HL-60 (cell line): Measurements from ENCODE around the gene GLUL.

Experiments
- CTCF ChIP-seq: IDR thresholded peaks from one replicate; pipeline ENCODE4 v1.5.1; 2011; ENCODE audit warnings: low read length, control low read depth, inconsistent platforms; ENCODE audit not compliant: insufficient read depth
- GABPA ChIP-seq: IDR thresholded peaks from 2 replicates; pipeline ENCODE4 v1.6.1; 2012; ENCODE audit warnings: low read depth
- POLR2AphosphoS5 ChIP-seq: IDR thresholded peaks from 2 replicates; pipeline ENCODE4 v1.6.1; 2012; ENCODE audit warnings: low read depth
- REST ChIP-seq: IDR thresholded peaks from 2 replicates; pipeline ENCODE4 v1.6.1; 2012; ENCODE audit warnings: low read depth; ENCODE audit not compliant: insufficient replicate concordance
- SPI1 ChIP-seq: IDR thresholded peaks from 2 replicates; pipeline ENCODE4 v1.6.1; 2012; ENCODE audit warnings: low read depth, mild to moderate bottlenecking, borderline replicate concordance

GRCh38 chr1:182386980-182387379 lies 4.6 kb downstream of the GLUL start:
- TF ChIP-seq SPI1 (no peak), REST (no peak), CTCF (no peak), POLR2AphosphoS5 (0 out of 2 replicates have a peak, but pooled peaks have one; percentile 26), GABPA (no peak)
